Activated naive CD8-positive, alpha-beta T cell (primary cell): Measurements from ENCODE around the gene HRH3.

Source experiments
- H3K27ac Mint-ChIP-seq: one replicate; pipeline ENCODE4 v1.8.0; 2021; ENCODE audit warnings: mixed read lengths
- H3K27me3 Mint-ChIP-seq: one replicate; pipeline ENCODE4 v1.8.0; 2021; ENCODE audit warnings: mixed read lengths
- H3K36me3 Mint-ChIP-seq: one replicate; pipeline ENCODE4 v1.8.0; 2021; ENCODE audit warnings: mixed read lengths
- H3K4me1 Mint-ChIP-seq: one replicate; pipeline ENCODE4 v1.8.0; 2021; ENCODE audit warnings: low read depth, mixed read lengths
- H3K4me3 Mint-ChIP-seq: one replicate; pipeline ENCODE4 v1.8.0; 2021; ENCODE audit warnings: mild to moderate bottlenecking, mixed read lengths
- H3K9me3 Mint-ChIP-seq: one replicate; pipeline ENCODE4 v1.8.0; 2021; ENCODE audit warnings: low read depth, mixed read lengths

The HRH3 gene

GRCh38 chr20:62176866-62177265 lies 43.2 kb downstream of the HRH3 start:
- no peaks in the 10 kb centered on the region for H3K9me3 Mint-ChIP-seq

DNA sequence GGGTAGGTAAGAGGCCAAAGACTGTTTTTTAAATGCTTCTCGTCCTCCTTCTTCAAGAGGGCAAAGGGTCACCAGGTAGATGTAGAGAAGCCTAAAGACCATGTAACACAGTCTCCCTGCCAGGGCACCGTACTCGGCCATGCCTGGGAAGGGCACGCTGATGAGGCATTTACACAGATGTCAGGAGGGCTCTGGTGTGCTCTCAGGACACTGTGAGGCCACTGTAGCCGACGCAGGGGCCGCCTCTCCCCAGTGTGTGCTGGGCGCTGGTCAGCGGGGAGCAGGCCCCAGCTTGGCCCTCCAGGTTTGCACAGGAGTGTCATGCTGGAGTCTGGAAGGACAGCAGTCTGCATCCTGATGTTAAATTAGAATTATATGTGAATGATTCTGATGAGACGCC lies 44.4 kb downstream of the HRH3 start:
- Mint-ChIP-seq H3K9me3 (no peaks in the 10 kb centered on the region), H3K4me1 (no peaks in the 10 kb centered on the region), H3K4me3 (no peak overlapping the region), H3K27ac (no peak overlapping the region), H3K36me3 (no peaks in the 10 kb centered on the region), H3K27me3 (no peaks in the 10 kb centered on the region)

More at GRCh38 chr20:62176866-62177265, 43.2 kb downstream of the HRH3 start:
- Mint-ChIP-seq H3K36me3 (no peaks in the 10 kb centered on the region), H3K4me1 (peaks cover 3% of the 10 kb centered on the region), H3K4me3 (no peak overlapping the region), H3K27ac (no peak overlapping the region), H3K27me3 (no peaks in the 10 kb centered on the region)

- H3K36me3 Mint-ChIP-seq, result no peaks in the 10 kb centered on the region
- H3K4me3 Mint-ChIP-seq, result no peak overlapping the region
- H3K4me1 Mint-ChIP-seq, result no peaks in the 10 kb centered on the region
- no peak overlapping the region for H3K27ac Mint-ChIP-seq
- no peaks in the 10 kb centered on the region for H3K27me3 Mint-ChIP-seq
- no peaks in the 10 kb centered on the region for H3K9me3 Mint-ChIP-seq
Measured at GRCh38 chr20:62174870-62175624, 45.0 kb downstream of the HRH3 start.

DNA sequence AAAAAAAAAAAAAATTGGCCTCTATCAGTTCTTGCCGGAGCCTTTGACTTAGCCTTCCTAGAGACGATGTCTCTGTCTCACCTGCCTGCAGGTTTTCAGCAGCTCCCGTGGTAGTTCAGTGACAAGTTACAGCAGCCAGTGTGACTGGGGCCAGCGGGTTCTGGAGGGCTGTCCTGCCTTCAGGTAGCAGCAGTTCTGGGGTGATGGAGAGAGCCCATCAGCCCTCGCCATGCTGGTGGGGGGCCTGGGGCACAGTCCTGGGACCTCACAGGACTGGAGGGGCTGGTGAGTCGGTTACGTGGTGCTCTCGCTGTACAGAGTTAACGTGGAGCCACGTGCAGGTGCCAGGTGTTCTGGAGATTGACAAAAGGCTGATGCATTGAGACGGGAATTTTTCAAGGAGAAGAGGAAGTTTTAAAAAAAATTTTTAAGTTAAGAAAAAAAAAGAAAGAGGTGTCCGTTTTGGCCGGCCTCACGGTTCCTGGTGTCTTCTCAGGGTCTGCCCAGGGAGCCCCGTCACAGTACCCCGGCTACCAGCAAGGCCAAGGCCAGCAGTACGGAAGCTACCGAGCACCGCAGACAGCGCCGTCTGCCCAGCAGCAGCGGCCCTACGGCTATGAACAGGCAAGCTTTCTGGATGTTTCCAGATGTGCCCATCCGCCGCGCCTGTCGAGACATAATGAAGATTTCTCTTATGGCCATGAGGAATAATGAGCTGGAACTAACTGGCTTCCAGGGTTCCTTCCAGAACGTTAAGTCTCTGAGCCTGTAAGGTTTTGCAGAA lies 45.9 kb downstream of the HRH3 start:
- H3K27ac Mint-ChIP-seq, result no peak overlapping the region
- no peaks in the 10 kb centered on the region for H3K4me1 Mint-ChIP-seq
- H3K36me3 Mint-ChIP-seq, result no peaks in the 10 kb centered on the region
- H3K4me3 Mint-ChIP-seq, result no peak overlapping the region
- no peaks in the 10 kb centered on the region for H3K9me3 Mint-ChIP-seq
- H3K27me3 Mint-ChIP-seq, result no peaks in the 10 kb centered on the region

DNA sequence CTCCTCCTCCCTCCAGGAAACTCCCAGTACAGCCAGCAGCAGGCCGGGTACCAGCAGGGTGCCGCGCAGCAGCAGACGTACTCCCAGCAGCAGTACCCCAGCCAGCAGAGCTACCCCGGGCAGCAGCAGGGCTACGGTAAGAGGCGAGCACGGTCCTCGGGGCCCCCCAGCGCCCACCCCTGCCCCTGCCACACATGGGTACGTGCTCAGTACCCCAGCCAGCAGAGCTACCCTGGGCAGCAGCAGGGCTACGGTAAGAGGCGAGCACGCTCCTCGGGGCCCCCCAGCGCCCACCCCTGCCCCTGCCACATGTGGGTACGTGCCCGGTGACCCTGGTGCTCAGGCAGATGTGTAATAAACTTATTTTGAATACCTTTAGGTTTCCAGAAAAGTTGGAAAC lies 47.4 kb downstream of the HRH3 start:
- H3K4me3 Mint-ChIP-seq, result no peak overlapping the region
- no peaks in the 10 kb centered on the region for H3K27me3 Mint-ChIP-seq
- H3K36me3 Mint-ChIP-seq, result no peaks in the 10 kb centered on the region
- no peak overlapping the region for H3K27ac Mint-ChIP-seq
- no peaks in the 10 kb centered on the region for H3K4me1 Mint-ChIP-seq
- no peaks in the 10 kb centered on the region for H3K9me3 Mint-ChIP-seq

DNA sequence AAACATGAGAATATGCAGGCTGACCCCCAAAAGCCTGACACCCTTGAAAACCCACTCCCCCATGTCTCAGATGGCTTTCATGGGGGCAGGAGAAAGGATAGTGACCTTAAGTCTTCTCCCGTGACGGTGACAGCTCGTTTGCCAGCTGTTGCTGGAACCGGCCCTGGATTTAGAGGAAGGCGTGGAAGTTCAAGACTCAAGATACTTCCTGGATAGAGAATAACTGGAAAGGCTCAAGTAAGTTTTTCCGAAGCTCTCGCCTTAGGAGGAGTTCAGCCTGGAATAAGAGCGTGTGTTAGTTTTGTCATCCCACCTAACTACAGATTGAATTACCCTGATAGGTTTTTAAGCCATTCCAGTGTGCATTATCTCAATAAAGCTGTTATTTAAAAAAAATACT lies 48.8 kb downstream of the HRH3 start:
- Mint-ChIP-seq H3K4me3 (no peak overlapping the region), H3K9me3 (no peaks in the 10 kb centered on the region), H3K27me3 (no peaks in the 10 kb centered on the region), H3K36me3 (no peaks in the 10 kb centered on the region), H3K27ac (no peak overlapping the region), H3K4me1 (no peaks in the 10 kb centered on the region)

GRCh38 chr20:62170536-62170935 lies 49.5 kb downstream of the HRH3 start:
- Mint-ChIP-seq H3K4me1 (no peaks in the 10 kb centered on the region), H3K4me3 (no peak overlapping the region), H3K27ac (no peak overlapping the region), H3K27me3 (no peaks in the 10 kb centered on the region), H3K9me3 (no peaks in the 10 kb centered on the region), H3K36me3 (no peaks in the 10 kb centered on the region)

DNA sequence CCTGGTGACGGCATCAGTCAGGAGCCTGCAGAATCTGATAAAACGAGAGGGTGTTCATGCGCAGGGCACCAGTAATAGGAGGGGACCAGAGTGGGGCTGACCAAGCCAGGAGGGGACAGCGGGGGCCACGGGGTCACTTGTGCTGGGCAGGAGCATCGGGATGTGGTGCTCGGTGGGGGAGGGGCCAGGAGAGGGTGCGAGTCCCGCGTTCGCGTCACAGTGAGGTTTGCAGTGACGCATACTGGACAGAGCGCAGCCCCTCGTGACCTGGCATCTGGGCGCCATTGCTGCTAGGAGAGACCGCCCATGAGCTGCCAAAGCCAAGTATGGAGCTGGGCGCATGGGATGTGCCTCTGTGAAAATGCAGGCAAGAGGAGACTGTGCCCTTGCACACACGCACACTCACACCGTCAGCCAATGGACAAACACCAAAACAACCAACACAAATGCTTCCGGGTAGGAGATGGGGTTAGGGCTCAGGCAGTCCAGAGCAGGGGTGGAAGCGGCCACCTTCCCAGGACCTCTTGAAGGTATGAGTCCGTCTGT lies 51.1 kb downstream of the HRH3 start:
- no peak overlapping the region for H3K27ac Mint-ChIP-seq
- no peaks in the 10 kb centered on the region for H3K9me3 Mint-ChIP-seq
- H3K36me3 Mint-ChIP-seq, result no peaks in the 10 kb centered on the region
- no peak overlapping the region for H3K4me3 Mint-ChIP-seq
- H3K27me3 Mint-ChIP-seq, result no peaks in the 10 kb centered on the region
- no peaks in the 10 kb centered on the region for H3K4me1 Mint-ChIP-seq

GRCh38 chr20:62168061-62168460 lies 52.0 kb downstream of the HRH3 start:
- H3K9me3 Mint-ChIP-seq, result no peaks in the 10 kb centered on the region
- H3K4me1 Mint-ChIP-seq, result no peaks in the 10 kb centered on the region
- H3K4me3 Mint-ChIP-seq, result no peak overlapping the region
- no peak overlapping the region for H3K27ac Mint-ChIP-seq
- H3K27me3 Mint-ChIP-seq, result no peaks in the 10 kb centered on the region
- no peaks in the 10 kb centered on the region for H3K36me3 Mint-ChIP-seq

- Mint-ChIP-seq H3K27me3 (no peaks in the 10 kb centered on the region), H3K4me1 (no peaks in the 10 kb centered on the region), H3K27ac (no peak overlapping the region), H3K36me3 (no peaks in the 10 kb centered on the region), H3K4me3 (no peak overlapping the region), H3K9me3 (no peaks in the 10 kb centered on the region)
Measured at GRCh38 chr20:62167474-62167873, 52.6 kb downstream of the HRH3 start.

DNA sequence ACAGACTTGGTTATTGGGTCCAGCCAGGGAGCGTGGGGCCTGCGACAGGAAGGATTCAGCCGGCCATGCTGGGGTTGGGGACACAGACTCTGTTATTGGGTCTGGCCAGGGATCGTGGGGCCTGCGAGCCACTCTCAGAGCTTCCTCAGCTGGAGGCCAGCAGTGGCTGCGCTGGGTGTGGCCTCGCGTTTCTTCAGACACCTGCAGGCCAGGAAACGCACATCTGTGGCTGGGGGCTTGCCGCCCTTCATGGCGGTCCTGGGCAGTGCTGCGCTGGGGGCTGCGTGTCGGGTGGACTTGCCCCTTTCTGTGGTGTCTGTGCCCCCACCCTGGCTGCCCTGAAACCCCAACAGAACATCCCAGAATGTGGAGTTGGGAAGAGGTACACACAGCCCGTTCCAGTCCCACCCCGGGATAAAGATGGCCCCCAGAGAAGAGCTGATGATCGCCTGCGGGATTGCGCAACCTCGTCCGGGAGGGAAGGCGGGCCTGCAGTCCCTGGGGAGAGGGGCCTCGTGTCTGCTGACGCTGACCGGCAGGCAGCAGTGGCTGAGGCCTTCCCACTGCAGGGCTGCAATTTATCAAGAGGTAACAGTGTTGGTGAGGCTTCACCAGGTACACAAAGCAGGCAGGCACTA lies 54.2 kb downstream of the HRH3 start:
- no peaks in the 10 kb centered on the region for H3K9me3 Mint-ChIP-seq
- H3K4me3 Mint-ChIP-seq, result no peak overlapping the region
- no peak overlapping the region for H3K27ac Mint-ChIP-seq
- no peaks in the 10 kb centered on the region for H3K4me1 Mint-ChIP-seq
- no peaks in the 10 kb centered on the region for H3K36me3 Mint-ChIP-seq
- no peaks in the 10 kb centered on the region for H3K27me3 Mint-ChIP-seq
